GM19025 (cell line): ENCODE data around the gene RTF2.

ENCODE experiments used
- ATAC-seq: cut with Tn5 transposase; IDR thresholded peaks from one replicate; pipeline ENCODE4 v1.9.1; 2021; ENCODE audit warnings: mild to moderate bottlenecking, low read depth, moderate library complexity; ENCODE audit not compliant: unreplicated experiment

Gene RTF2

DNA sequence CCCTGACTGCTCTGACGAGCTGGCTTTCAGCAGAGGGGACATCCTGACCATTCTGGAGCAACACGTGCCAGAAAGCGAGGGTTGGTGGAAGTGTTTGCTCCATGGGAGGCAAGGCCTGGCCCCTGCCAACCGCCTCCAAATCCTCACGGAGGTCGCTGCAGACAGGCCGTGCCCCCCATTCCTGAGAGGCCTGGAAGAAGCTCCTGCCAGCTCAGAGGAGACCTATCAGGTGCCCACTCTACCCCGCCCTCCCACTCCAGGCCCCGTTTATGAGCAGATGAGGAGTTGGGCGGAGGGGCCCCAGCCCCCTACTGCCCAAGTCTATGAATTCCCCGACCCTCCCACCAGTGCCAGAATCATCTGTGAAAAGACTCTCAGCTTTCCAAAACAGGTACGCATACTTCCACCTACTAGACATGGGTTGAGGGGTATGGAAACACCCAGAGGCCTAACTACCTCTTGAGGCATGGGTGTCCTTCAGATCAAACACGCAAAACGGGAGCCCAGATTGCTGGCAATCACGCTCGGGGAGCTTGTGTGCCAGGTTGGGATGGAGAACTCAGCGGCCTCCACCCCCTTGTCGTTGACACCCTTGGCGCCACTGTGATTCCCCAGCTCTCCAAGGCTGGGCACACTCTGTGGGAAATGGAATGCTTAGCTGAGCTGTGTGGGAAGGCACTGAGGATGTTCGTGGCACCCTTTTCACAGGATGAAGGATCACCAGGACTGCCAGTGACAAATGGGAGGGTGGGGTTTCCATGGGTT, 31.0 kb upstream of the RTF2 start:
- ATAC-seq, result no peak

DNA sequence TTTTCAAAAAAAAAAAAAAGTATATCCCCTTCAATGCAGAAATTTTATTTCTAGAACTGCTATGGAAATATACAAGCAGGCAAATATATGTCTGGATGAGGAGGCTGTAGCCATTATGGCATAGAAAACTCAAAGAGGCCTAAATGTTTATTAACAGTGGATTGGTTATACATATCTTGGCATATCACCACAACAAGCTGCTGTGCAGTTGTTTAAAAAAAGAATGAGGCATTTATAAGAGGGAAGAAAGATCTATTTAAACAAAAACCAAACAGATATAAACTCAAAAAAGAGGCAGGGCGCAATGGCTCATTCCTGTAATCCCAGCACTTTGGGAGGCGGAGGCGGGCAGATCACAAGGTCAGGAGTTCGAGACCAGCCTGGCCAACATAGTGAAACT, 30.1 kb upstream of the RTF2 start:
- no peak for ATAC-seq

DNA sequence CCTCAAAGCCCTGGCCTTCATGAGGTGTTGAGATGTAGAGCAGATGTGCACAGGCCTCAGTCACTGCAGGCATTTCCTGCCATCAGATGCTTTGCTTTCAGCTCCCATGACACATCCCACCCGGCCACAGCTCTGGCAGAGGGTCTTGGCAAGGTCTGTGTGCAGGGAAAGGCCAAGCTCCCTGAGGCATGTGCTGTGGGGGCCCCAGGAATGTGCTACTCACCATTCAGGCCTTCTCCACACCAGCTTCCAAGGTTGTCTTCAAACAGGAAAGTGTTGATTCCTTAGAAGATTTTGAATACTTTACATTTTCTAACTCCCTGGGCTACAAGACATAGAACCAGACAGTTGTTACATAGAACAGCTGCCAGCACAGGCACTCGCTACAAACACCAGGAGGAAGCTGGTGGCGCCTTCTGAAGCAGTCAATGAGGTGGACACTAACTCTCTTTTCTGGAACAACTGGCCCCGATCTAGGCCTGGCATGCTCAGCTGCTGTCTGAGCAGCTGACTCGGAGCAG, 28.6 kb upstream of the RTF2 start:
- no peak for ATAC-seq

DNA sequence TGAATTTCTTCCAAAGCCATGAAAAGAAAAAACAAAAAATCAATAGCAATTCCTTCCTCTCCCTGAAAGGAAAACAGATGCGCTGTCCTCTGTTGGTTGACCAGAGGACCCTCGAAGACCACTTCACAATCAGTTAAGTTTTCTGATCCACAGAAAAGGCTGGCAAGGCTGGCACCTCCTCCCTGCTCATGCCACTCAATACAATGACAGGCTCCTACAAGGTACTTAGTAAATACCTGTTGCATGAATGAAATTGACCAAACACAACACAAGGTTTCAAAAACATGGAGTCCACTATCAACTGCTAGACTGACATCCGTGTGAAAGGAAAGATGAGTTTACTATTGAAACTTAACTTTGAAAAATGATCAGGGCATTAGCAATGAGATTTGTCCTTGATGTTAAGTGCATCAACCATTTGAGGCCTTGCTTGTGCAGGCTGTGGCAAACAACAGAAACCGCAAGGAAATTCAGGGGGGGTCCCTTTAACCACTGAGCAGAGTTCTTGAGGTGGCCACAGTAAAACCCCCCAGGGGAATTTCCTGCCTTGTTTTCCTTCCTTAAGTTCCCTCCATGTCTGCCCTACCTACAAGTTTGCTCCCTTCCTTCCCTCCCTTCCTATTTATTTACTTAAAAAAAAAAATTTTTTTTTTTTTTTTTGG, 27.9 kb upstream of the RTF2 start:
- ATAC-seq, result peak; percentile 59

DNA sequence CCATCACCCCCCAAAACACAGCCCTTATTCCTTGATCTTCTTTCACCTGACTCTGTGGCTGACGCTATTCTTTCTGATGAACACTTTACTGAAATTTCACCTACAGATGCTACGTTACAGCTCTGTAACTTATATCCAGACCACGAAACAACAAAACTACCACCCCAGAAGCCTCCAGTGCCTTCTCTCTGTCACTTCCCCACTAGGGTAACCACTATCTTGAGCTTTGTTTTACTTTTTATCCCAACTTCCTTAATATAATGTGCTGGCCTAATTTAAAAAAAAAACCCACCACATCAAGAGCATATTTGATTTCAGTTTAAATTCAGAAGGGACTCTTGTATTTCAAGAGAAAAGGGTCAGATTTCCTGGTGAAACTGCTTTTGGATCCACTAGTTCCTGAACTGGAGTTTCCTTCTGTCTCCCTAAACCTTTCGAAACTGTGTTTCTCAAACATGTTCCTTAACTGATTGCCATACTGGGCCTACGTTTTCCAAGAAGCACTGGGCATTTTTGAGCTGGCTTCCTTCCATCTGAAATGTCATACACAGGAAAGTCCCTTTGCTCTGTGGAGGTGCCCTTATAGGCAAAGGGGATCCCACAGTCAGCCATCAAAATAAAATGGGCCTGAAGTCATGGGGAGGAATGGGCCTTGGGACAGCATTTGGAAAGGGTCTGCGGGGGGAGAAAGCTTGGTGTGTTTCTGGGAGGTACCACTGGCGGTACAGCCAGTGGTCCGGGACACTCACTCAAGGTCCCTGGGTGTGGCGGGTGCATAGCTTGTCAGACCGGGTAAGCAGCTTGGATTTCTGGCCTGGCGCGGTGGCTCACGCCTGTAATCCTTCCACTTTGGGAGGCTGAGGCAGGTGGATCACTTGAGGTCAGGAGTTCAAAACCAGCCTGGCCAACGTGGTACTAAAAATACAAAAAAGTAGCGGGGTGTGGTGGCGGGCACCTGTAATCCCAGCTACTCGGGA, 25.8 kb upstream of the RTF2 start:
- no peak for ATAC-seq

DNA sequence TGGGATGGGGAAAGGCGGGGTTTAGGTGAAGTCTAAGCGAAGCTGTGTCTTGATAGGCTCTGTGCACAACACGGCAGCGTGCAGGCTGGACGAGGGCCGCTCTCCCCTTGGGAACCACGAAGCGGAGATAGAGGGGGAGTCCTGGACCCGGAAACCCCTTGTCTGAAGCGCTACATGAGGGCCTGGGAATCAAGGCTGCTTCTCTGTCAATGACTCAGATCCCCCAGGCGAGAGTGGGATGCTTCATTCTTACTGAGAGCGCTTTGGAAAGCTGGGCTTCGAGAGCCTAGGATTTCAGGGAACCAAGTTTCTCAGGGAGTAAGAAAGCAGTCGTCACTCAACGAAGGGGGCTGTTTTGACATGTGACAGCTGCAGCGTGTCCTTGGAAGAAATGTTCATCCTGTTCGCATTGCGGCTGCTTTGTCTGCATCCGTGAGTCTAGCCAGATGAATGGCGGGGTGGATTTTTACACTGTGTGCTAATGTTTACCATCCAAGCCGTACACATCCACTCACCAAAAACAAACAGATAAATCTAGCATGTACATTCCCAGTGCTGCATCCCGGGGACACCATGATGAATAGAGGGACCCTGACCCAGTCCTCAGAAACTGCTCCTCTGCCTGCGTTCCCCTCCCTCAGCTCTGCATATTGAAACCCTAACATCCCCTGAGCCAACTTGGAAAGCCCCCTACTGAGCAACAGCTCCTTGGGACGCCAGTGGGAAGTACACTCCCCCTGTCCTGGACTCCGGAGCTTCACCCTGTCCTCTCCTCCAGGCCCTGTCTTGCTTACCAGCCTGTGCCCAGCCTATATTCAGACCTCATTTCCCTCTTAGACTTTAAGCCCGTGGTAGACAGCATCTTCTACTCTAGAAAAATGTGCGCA, 24.5 kb upstream of the RTF2 start:
- no peak for ATAC-seq

DNA sequence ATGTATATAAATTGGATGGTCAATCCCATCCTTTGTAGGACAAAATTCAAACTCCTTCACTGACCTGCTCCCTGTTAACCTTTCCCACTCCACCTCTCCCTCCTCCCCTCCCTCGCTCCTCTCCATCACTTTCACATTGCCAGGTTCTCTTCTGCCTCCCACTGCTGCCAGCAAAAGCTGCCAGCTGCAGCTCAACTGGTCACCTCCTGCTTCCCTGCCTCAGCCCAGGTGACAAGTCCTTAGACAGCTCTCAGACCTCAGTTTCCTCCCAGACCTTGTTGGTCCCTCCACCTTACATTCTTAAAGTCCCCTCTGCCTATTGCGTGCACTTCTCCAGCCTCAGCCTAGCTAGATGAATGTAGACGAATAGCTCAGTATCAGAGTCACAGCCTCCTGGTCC, 23.3 kb upstream of the RTF2 start:
- ATAC-seq, result no peak

DNA sequence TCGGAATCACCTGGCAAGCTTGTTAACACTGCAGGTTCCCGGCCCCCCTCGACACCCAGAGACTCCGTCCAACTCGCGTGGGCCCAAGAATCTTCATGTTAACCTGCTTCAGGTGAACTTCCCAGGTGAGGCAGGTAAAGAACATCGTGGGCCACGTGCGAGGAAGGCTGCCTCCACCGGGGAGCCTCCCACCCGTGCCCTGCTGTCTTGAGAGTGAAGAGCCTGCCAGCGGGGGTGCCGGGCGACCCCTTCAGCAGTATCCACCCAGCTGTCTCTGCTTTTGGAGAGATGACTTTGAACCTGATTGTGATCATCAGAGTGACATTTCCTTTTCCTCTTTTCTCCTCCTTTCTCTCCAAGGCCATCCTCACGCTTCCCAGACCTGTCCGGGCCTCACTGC, 22.9 kb upstream of the RTF2 start:
- no peak for ATAC-seq

DNA sequence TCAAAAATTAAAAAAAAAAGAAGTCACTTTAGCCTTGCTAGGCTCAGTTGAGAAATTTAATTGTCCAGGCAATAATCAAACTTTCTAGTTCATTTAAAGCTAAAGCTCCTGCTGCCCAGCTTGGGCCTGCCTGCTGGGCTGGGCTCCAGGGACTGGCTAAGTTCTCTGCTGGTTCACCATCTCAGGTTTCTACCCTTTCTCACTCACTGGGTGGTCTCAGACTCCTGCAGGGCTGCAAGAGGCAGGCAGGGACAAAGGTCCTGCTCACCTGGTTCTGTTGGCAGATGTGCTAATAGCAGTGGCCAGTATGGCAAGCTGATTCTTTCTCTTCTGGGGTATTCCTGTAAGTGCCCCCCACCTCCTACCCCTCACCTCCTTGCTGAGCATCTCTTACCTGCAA, 21.2 kb upstream of the RTF2 start:
- no peak for ATAC-seq

DNA sequence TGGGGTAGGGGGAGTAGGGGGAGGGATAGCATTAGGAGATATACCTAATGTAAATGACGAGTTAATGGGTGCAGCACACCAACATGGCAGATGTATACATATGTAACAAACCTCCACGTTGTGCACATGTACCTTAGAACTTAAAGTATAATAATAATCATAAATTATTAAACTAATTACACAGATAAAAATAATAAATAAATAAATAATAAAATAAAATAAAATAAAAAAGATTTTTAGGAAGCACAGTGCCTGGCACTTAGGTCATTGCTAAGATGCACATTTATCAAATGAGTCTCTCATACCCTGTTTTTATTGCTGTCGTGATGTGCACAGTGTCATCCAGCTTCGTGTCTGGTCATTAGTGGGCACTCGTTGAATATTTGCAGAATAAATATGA, 19.0 kb upstream of the RTF2 start:
- ATAC-seq, result no peak

DNA sequence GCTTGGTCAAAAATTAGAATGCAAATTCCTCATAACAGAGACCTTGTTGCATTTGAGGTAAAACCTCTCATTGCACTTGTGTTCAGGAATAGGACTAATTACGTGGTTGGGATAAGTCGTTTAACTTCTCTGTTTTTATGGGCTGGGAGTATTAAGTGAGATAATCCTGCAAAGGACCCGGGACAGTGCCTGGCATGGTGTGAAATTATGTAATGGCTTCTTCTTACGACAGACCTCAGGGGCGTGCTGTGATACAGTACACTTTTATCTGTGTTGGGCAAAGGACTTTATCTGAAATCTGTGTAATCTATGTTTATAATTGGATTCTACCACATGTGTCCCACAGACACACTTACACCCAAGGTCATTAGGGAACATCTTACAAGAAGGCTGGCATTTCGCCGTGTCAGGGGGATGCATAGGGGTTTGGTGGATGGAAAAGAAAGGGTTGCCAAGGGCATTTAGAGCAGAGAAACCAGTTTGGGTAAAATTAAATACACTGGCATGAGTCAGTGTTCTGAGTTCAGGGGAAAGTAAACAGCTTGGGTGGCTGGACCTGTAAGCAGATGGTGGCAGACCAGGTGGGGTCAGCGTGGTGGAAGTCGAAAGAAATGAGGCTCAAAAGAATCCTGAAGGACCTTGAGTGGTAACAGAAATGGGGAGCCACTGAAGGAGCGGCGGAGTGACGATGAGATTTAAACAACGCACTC, 17.2 kb upstream of the RTF2 start:
- ATAC-seq, result no peak

DNA sequence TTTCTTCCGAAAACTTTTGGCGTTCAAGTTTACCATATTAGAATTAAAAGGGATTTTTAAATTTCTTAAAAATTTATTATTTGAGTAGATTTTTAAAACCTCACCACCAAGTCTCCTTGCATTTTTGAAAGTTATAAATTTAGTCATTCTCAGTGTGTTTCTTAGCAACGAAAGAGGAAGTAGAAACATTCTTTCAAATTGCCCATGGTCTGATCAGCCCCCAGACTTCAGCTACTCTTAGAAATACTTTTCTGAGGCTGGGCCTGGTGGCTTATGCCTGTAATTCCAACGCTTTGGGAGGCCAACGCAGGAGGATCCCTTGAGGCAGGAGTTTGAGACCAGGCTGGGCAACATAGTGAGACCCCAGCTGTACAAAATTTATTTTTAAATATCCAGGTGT, 15.1 kb upstream of the RTF2 start:
- ATAC-seq, result peak; percentile 47

DNA sequence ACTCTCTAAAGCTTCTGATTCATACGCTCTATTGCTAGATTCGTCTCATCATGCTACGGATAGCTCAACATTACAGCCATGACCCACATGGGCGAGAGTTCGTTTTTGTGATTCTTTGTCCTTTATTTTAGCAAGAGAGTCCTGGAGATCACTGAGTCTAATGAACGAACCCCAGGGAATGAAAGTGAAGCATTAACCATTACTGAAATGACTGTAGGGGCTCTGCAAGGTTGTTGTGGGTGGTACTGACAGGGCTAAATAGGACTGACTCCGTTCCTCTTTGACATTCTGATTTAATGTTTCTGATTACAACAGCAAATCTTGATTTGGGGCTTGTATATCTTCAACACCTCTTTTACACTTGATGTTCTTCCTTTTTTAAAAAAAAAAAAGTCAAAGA, 13.7 kb upstream of the RTF2 start:
- ATAC-seq, result peak; percentile 78

DNA sequence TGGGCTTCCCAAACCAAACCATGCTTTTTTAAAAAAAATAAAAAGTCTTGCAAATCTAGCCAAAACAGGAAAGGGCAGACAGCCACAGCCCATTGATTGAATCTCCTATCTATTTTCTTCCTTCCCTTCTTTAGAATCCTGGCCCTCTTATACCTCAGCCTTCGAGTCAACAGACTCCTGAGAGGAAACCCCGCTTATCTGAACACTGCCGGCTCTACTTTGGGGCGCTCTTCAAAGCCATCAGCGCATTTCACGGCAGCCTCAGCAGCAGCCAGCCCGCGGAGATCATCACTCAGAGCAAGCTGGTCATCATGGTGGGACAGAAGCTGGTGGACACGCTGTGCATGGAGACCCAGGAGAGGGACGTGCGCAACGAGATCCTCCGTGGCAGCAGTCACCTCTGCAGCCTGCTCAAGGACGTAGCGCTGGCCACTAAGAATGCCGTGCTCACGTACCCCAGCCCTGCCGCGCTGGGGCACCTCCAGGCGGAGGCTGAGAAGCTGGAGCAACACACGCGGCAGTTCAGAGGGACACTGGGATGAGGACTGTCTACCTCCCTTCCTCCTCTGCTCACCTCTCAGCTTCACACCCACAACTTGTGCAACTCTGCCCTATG, 10.1 kb upstream of the RTF2 start:
- no peak for ATAC-seq

DNA sequence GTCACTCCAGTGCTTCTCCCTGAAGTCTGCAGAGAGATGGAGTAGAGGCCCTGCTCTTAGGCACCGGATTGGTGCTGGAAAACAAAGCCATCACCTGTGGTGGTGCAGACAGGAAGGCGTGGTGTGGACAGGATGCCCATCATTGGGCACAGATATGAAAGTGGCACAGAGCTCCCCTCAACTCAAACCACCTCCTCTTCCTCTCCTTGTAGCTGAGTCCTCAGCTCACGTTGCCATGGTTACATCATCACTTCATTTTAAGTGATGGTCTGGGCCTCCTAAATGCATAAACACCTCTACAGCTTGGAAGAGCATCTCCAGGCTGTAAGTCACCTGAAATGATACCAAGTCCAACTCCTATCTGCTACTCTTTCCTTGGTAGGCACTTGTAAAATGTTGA, 8.0 kb upstream of the RTF2 start:
- no peak for ATAC-seq

DNA sequence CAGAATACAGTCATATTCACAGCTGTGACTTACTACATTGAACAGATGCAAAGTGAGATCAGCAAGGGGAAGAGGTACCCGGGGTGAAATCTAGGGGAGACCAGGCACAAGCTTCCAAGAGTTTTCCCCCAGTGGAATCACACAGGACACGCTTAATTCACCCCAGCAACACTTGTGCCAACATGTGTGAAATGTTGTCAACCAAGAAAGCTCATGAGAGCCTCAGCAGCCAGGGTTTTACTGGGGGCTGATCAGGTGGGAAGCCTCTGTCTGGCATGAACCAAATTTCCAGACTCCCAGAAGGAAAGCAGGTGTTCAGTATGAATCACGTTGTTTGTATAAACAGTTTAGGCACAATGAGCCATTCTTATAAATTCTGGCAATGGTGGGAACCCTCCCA, 6.9 kb upstream of the RTF2 start:
- no peak for ATAC-seq

DNA sequence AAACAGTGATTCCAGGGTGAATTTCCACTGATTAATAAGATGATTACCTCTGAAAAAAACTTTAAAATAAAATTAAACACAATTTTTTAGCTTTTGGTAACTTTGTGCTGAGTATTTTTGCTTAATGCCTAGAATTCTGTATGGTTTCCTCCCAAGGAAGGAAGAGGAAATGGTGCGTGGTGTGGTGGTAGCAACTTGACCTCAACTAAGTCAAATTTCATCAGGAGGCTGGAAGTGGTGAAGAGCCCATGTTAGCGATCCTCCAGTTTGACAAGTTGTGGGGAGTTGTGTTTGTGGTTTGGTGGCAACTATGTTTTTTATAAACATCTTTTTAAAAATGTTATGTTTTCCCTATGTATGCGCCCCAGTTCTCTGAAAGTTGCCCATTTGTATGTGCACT, 5.0 kb upstream of the RTF2 start:
- ATAC-seq, result no peak

DNA sequence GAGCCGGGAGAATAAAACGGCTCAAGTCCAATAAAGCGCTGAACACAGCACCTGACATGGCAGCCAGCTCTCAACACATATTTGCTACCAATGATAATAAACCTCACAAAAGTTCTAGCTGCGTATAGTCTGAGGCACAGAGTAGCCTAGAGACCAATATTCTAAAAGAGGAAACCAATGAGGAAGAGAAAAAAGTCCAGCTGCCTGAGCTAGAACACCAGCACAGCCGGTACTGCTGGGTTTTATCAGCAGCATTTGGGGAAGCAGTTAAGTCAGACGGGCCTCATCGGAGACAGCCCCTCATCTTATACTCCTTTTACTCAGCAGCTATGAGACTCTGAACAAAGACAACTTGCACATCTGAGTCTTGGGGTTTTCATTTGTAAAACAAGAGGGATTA, 2.4 kb upstream of the RTF2 start:
- ATAC-seq, result no peak

DNA sequence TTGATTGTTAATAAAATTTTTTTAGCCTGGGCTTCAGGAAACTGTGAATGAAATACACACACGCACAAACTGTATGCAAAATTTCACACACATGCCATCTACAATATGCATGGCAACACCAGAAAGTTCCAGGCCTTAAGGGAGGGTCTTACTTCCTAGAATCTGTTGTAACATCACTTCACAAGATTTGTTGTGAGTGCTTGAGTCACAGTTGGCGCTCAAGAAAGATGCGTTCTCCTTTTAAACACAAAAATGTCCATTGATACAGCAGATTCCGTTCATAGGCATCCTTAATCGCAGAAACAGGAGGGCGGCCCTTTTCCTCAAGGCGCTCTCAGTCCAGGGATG, 485 bp upstream of the RTF2 start:
- ATAC-seq, result no peak
